HG03103 (cell line): Measurements from ENCODE around the gene PRM2.
"Not testable (repeated sequence)": the region's sequence is repeated elsewhere in the genome, so short reads cannot be mapped to it uniquely, and the experiment has no call there.

Source experiments
- ATAC-seq: cut with Tn5 transposase; IDR thresholded peaks from one replicate; pipeline ENCODE4 v1.9.1; 2021; ENCODE audit warnings: low read depth; ENCODE audit not compliant: unreplicated experiment

PRM2 gene

DNA sequence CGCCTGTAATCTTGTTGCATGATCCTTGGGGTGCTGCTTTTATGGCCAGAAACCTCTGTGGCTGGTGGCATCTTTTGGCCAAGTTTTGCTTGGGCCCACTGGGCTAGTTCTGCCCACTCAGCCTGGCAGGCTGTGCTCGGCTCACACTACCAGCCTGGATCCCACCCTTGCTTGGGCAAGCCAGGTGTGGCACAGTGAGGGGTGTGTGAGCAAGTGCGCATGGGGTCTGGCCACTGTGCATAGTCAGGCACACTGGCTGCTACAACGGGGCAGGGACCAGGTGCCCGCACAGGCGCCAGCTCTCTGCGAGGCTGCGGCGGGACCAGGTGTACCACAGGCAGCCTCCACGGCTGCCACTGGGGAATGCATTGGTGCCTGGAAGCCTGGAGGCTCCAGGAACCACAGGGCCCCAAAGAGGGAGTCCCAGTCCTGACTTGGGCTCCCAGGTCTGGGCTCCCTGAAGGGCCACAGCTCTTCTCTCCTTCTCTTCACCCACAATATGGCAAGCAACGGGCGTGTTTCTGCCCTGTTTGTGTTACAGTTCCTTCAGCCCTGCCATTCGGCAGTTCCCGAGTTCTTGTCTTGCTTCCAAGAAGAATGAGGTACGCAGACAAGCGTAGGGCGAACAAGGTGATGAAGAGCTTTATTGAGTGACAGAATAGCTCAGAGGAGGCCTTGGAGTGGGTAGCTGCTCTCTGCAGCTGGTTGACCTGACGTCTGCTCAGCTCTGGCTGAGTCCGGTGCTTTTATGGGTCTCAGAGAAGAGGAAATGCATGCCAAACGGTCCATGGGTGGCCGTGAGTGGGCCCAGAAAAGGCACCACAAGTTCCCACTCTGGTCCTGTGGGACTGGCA is 31.6 kb upstream of the PRM2 start:
- no peak for ATAC-seq

DNA sequence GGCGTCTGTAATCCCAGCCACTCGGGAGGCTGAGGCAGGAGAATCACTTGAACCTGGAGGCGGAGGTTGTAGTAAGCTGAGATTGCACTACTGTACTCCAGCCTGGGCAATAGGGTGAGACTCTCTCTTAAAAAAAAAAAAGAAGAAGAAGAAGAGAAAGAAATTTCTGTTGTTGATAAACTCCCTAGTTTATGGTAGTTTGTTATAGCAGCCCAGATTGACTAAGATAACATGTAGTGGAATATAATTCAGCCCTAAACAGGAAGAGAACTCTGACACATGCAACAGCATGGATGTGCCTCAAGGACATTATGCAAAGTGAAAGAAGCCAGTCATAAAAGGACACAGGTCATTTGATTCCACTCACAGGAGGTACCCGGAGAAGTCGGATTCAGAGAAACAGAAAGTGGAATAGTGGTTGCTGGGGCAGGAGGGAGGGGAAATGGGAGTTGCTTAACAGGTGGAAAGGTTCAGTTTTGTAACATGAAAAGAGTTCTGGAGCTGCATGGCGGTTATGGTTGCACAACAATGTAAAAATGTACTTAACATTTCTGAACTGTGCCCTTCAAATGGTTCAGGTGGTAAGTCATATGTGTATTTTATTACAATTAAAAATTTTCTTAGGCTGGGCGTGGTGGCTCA is 30.8 kb upstream of the PRM2 start:
- ATAC-seq = no peak

DNA sequence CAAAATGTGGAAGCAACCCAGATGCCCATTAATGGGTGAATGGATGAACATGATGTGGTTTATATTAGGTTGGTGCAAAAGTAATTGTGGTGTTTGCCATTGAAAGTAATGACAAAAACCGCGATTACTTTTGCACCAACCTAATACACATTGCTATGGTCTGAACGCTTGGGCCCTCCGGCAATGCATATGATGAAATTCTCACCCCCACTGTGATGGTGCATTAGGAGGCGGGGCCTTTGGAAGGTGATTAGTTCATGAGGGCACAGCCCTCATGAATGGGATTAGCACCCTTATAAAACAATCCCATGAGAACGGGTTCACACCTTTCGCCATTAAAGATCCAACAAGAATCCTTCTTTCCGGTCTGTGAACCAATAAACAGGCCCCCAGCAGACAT is 30.1 kb upstream of the PRM2 start:
- ATAC-seq = no peak

DNA sequence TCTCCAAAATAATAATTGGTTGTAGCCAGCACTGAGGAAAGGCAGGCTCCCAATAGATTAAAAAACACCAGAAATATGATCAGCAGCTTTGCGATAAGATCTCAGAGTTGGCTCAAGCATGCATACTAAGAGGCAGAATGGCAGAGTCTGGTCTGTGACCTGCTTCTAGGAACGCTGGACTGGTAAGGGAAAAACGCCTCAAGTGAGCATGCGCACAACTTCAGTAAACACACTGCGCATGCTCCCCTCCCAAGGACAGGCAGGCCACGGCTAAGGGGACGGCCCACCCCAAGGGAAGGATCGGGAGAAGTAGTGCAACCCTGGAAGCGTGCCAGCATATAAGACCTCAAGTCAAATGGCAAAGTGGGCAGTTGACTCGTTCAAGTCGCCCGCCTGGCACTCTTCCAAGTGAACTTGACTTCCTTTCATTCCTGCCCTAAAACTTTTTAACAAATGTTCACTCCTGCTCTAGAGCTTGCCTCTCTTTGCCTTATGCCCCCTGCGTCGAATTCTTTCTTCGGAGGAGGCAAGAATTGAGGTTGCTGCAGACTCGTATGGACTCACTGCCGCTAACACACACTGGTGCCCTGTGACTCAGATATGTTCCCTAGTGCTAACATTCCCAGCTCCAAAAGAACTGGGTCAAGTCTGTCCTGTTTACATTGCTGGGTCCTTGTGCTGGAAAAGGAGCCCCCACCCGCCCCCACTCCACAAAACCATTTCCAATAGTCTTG is 27.3 kb upstream of the PRM2 start:
- ATAC-seq = no peak

DNA sequence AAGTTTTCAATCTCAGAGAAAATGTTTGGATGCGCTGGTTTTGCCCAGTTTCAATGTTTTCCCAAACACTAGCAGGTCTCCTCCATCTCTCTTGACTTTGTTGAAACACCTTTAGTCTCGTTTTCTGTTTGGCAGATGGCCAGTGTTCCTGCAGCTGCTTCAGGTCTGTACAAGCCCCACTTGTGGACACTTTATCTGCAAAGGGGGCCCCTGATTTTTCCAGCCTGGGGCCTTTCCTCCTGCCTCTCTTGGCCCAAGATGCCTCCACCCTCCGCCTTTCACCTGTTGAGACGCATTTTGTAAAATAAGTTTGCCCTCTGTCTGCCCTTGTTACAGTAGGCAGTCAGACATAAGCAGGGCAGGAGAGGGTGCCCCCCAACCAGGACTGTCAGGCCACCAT is 26.7 kb upstream of the PRM2 start:
- ATAC-seq = no peak

DNA sequence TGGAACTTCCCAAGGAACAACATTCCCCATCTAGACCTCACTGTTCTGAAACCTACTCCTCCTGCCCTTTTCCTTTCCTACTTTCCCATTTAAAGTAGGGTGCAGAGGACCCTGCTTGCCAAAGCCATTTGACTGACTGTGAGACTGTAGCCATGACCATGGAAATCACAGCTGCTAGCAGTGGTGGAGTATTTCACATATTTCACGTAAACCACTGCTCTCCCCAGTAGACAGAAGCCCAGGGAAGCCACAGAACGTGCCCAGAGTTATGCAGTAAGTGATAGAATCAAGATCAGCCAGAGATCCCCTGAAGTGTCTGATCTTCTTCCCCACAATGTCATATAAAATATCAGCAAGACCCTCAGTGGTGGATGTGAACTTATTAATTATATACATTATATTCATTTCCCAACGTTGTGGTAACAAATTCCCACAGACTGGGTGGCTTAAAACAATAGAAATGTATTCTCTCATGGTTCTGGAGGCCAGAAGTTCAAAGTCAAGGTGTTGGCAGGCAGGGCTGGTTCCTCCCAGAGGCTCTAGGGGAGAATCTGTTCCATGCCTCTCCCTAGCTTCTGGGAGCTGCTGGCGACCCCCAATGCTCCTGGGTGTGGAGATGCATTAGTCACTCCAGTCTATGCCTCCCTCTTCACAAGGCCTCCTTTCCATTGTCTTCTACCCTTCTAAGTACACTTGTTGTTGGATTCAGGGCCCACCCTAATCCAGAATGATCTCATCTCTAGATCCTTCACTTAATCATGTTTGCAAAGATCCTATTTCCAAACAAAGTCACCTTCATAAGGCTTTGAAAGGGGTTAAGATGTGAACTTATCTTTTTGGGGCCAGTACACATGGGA is 25.6 kb upstream of the PRM2 start:
- ATAC-seq = no peak

DNA sequence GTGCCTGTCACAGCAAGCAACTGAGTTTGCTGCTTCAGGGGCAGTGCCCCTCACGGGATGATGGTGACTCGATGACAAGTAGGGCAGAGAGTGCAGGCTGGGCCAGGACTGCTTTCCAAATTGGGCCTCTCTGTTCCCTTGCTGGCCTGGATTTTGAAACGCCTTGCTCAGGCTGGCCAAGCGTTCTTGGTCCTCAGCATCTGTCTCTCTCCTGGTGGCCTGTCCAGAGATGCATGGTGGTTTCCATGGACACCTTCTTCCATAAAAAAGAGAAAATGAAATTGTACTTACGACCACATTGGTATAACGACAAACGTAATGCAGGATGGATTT is 24.2 kb upstream of the PRM2 start:
- ATAC-seq = no peak

DNA sequence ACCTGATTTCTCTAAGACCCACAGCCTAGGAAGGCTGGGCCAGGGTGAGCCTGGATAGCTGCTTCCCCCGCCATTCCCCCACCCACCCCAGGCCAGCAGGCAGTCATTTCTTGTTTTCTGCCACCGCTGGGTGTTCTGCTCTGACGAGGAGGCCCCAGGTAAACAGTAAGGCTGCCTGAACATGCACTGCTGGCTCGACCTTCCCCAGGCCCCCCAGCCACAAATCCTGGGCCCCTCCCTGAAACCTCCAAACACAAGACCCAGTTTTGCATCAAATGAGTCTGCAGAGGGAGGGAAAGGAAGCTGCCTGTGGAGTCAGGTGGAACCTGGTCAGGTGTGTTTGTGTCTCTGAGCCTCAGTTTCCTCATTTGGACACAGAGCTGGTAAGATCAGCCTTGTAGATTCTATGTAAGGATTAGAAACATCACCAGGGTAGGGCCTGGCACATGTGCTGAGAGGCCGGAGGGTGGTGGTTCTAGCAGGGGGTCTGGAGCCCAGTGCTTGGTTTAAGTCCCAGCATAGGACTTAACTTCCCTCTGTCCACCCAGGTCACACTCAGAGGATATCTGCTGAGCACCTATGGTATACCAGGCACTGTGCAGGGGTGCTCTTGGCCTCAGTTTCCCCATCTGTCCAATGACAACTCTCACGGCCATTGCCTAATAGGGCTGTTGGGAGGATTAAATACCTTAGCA is 23.7 kb upstream of the PRM2 start:
- ATAC-seq = no peak

DNA sequence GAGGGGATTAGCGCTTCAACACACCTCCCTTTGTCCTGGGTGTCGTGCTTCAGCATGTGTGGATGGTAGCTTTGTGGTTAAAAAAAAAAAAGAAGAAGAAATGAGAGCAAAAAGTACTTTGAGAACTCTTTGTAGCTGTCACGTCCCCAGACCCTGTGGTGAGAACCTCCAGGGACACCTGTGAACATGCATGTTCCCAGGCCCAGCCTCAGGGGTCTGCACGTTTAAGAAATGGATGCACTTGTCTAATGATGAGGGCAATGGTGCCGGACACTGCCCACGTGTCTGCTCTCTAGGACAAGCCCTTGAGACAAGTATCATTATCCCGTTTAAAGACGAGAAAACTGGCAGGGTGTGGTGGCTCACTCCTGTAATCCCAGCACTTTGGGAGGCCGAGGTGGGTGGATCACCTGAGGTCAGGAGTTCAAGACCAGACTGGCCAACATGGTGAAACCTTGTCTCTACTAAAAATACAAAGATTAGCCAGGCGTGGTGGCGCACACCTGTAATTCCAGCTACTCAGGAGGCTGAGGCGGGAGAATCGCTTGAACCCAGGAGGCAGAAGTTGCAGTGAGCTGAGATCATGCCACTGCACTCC is 22.8 kb upstream of the PRM2 start:
- not testable (repeated sequence) for ATAC-seq

DNA sequence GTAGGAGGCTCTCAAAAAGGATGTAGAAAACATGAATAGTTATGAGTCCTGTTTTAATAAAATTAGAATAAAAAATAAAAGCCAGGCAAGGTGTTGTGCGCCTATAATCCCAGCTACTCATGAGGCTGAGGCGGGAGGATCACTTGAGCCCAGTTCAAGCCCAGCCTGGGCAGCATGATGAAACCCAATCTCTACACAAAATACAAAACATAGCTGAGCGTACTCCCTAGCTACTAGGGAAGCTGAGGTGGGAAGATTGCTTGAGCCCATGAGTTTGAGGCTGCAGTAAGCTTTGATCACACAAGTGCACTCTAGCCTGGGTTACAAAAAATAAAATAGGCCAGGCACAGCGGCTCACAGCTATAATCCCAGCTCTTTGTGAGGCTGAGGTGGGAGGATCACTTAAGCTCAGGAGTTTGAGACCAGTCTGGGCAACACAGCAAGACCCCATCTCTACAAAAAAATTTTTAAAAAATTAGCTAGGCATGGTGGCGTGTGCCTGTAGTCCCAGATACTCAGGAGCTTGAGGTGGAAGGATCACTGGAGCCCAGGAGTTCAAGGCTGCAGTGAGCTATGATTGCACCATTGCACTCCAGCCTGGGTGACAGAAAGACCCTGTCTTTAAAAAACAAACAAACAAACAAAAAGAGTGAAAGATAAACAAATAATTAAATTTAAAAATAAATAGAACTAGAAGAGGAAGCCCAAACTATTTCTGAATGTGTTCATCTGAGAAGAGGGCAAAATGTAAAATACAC is 22.0 kb upstream of the PRM2 start:
- ATAC-seq = no peak

DNA sequence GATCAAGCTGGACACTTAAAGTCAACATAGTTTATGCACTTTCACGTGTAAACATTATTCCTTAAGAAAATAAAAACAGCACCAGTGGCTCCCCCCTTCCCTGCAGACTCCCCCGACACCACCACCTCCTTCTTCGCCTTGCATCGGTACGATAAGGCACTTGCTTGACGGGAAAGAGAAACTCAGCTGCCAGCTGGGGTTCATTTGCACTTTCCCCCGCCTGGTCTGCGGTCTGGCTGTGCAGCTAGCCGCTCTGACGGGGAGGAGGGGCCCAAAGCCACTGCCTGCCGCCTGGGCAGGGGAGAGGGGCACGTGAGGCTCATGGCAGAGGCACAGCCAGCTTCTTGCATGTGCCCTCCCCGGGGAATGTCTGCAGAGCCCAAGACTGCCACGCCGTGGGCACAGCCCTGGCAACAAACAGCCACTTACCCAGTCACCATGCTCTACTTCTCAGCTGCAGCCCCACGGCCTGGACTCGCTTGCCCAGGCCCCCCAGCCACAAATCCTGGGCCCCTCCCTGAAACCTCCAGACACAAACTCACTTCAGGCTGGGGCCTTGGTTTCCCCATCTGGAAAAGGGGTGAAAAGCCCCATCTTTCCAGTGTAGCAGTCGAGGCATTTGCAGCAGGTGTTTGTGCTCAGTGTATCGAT is 21.3 kb upstream of the PRM2 start:
- ATAC-seq = peak; percentile 44

DNA sequence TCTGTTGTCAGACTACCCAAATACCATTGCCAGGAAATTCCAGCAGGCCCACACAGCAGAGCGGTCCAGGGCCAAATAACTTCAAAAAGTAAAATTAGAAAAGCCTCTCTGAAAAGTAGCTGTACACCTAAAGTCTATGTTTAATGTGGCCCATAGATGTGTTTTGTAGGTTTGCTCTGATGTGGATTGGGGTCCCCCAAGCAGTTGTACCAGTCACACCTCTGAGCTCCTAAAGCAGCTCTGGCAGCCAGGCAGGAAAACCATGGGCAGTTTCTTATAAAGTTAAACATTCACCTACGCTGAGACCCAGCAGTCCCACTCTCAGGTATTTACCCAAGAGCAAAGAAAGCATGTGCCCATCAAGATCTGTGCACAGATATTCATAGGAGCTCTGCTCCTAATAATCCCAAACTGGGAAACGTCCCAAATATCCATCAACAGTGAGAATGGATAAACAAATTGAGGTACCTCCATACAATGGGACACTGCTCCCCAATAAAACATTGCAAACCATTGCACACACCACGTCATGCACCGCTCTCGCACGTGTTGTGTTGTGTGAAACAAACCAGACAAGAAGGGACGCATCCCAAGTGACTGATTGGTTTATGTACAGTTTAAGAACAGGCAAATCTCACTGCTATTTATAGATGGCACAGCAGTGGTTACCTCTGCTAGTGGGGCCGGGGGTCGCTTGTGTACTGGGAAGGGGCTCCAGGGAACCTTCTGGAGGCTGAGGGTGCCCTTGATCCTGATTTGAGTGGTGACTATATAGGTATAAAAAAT is 20.6 kb upstream of the PRM2 start:
- no peak for ATAC-seq

DNA sequence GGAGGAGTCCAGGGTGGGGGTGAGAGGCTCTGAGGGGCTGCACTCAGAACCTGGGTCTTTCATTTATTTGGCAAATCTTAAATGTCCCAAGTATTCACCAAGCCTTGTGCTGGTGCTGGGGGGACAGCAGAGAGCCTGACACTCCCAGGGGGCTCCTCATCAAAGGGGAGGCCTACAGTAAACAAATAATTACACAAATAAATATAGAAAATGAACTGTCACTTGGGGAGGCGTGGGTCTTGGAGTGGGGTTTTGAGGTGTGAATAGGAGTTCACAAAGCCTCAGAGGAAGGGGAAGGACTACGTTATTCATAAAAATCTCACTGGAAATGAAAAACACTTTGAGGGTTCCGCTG is 20.0 kb upstream of the PRM2 start:
- ATAC-seq = no peak

DNA sequence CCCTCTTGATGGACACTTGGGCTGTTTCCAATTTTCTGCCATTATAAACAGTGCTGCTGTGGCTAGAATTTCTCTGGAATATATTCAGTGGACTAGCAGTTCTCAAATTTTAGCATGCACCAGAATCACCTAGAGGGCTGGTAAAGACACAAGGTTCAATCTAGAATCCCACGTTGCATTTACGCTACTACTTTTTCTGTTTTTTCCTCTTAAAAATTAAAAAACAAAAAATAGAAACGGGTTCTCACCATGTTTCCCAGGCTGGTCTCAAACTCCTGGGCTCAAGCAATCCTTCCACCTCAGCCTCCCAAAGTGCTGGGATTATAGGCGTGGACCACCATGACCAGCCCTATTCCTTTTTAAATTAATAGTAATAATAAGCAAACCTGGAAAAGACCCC is 19.4 kb upstream of the PRM2 start:
- ATAC-seq = no peak

DNA sequence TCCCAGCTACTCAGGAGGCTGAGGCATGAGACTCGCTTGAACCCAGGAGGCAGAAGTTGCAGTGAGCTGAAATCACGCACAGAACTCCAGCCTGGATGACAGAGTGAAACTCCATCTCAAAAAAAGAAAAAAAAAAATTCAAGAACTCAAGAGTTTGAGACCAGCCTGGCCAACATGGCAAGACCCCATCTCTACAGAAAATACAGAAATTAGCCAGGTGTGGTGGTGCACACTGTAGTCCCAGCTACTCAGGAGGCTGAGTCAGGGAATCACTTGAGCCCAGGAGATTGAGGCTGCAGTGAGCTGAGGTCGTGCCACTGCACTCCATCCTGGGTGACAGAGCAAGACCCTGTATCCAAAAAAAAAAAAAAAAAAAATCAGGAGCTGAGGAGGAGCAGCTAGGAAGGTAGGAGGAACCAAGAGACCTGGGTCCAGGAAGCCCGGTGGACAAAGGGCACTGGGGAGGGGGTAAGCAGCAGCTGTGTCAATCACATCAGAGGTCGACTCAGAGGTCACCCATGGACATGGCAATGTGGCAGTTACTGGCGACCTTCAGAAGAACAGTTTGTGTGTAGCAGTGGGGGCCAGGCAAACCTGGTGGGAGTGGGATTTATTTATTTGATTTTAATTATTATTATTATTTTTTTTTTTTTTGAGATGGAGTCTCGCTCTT is 15.9 kb upstream of the PRM2 start:
- no peak for ATAC-seq

DNA sequence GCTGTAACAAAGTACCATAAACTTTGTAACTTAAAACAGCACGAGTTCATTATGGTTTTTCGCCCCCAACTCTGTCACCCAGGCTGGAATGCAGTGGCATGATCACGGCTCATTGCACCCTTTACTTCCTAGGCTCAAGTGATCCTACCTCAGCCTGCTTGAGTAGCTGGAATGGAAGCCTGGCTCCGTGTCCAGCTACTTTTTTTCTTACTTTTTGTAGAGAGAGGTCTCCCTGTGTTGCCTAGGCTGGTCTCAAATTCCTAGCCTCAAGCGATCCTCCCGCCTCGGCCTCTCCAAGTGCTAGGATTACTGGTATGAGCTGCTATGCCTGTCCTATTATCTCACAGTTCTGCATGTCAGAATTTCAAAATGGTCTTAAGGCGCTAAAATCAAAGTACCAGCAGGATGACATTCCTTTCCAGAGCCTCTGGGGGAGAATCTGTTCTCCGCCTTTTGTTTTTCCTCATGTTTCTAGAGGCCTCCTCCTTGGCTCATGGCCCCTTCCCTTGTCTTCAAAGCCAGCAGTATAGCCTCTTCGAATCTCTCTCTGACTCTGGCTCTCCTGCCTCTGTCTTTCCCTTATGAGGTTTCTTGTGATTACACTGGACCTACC is 14.9 kb upstream of the PRM2 start:
- ATAC-seq = no peak
